Heart left ventricle (tissue), 16 donors: ENCODE data around the gene PDE7B. TPM values are rescaled to one million over a fixed set of nuclear protein-coding genes. Genes with fewer than 3 reads are reported as not detected.

Experiments
- ATAC-seq, 4 donors: fragments of 200-7000 bp; cut with Tn5 transposase; one replicate each; pipeline ENCODE4 v1.9.1; 2020 to 2022; ENCODE audit warnings: moderate library complexity in 4 of 4, mild to moderate bottlenecking in 3 of 4, moderate number of reproducible peaks in 1 of 4
- DNase-seq, 5 donors: peaks; one replicate each; pipeline ENCODE4 v3.0.0-alpha.2; 2020
- H3K27ac ChIP-seq, 12 donors: fragments of 200-600 bp; sonication (generic) in 4 of 12; one replicate each; pipeline versions ENCODE4 v1.5.0 to v1.8.0; 2016 to 2022; ENCODE audit warnings: mild to moderate bottlenecking in 2 of 12
- H3K27me3 ChIP-seq, 9 donors: fragments of 200-600 bp; sonication (generic) in 2 of 9; one replicate each; pipeline versions ENCODE4 v1.5.1 to v1.8.0; 2016 to 2022; ENCODE audit warnings: mild to moderate bottlenecking in 3 of 9
- H3K36me3 ChIP-seq, 9 donors: fragments of 200-600 bp; sonication (generic) in 2 of 9; one replicate each; pipeline versions ENCODE4 v1.5.0 to v1.8.0; 2018 to 2022; ENCODE audit warnings: mild to moderate bottlenecking in 2 of 9
- H3K4me1 ChIP-seq, 12 donors: fragments of 200-600 bp; sonication (generic) in 4 of 12; one replicate each; pipeline versions ENCODE4 v1.5.0 to v1.8.0; 2016 to 2022; ENCODE audit warnings: mild to moderate bottlenecking in 3 of 12
- H3K4me3 ChIP-seq, 12 donors: fragments of 200-600 bp; sonication (generic) in 4 of 12; one replicate each; pipeline versions ENCODE4 v1.5.0 to v1.8.0; 2017 to 2022; ENCODE audit warnings: mild to moderate bottlenecking in 9 of 12, moderate library complexity in 4 of 12
- H3K9me3 ChIP-seq, 12 donors: fragments of 200-600 bp; sonication (generic) in 4 of 12; one replicate each; pipeline versions ENCODE4 v1.5.0 to v1.8.0; 2016 to 2022; ENCODE audit warnings: mild to moderate bottlenecking in 1 of 12
- POLR2A ChIP-seq, 2 donors: fragments of 450-650 bp; IDR thresholded peaks; one replicate each; pipeline ENCODE4 v1.6.1; 2017; ENCODE audit warnings: antibody characterized with exemption in 2 of 2, mild to moderate bottlenecking in 2 of 2, moderate library complexity in 2 of 2
- WGBS, 4 donors: extraction: QIAGEN DNeasy Blood & Tissue Kit in 2 of 4; methylation state at CpG; one replicate each; pipeline versions ENCODE4 v1.1.5 to v1.1.7; 2013 to 2018; 5-methylcytosine and 5-hydroxymethylcytosine counted together
- intact Hi-C, 10 donors: fragments of 100-400 bp; cut with DNase I; formaldehyde crosslinking; loops; one replicate each; pipeline versions ENCODE4 v1.11.1 to v1.14.2; 2022
- polyA plus RNA-seq, 2 donors: library from polyadenylated mRNA; stranded (reverse); fragments of 200-250 nt; gene quantifications; one replicate each; pipeline ENCODE4 v1.2.3, GENCODE V29; 2013
- total RNA-seq, 9 donors: library from RNA; depleted of rRNA in 2 of 9; stranded (reverse); fragments of >200 nt in 2 of 9; fragmentation: NEBNext Ultra II Directional in 3 of 9; extraction: Animal tissue kit (Norgen Biotek cat#: 25700) in 3 of 9; gene quantifications; one replicate each; pipeline versions ENCODE4 v1.1.0 to v1.2.4, GENCODE V29; 2016 to 2023
- TF ChIP-seq, protein P1 (sequence below), 12 donors: fragments of 200-600 bp; sonication (generic) in 4 of 12; IDR thresholded peaks; one replicate each; pipeline versions ENCODE4 v1.5.0 to v1.8.0; 2018 to 2022; ENCODE audit warnings: antibody characterized with exemption in 12 of 12, mild to moderate bottlenecking in 5 of 12
- donor health status: ischemic (EF 13 %, LVEDD 7.1; RV severe dilation, severe dysfunction).
- donor health status: healthy with polysubstance abuse.
- donor health status: DM: no; HTN: yes; CAD: no.
- donor health status: DM: no; HTN: no; CAD: no.
- donor health status: ischemic (EF 25% LVEDD 6.9; RV normal size, moderate dysfunction).
- donor health status: ischemic (EF 25% LVEDD 5.7; RV mildly dilated, moderate dysfunction).
- donor health status: healthy.
- donor health status: DM: yes; HTN: yes; CAD: no.
- donor health status: ischemic (EF 35%, LVEDD 5.7; RV mildly dilated, moderate dysfunction).
- donor health status: nonischemic (EF 11% LVEDD 7.7; RV severe dilation, severe dysfunction).
- donor health status: DM: yes; HTN: yes; CAD: no.
- donor health status: PGD.
- donor health status: ischemic (EF 29% LVEDD 5.4; RV normal size, mild dysfunction).
- donor health status: nonischemic (EF 23%, LVEDD 6.1; RV moderate dilation, normal function).

Gene PDE7B
- total and polyA plus RNA-seq, 11 donors, result 4.4 to 29.1 (median 9.0) TPM

- ATAC-seq (no peak), DNase-seq (no peak)
- Histone ChIP-seq H3K9me3 (no peaks in the 10 kb centered on the region), H3K4me3 (no peak overlapping the region), H3K27me3 (no peaks in the 10 kb centered on the region), H3K4me1 (peaks cover 0 to 55% (median 23%) of the 10 kb centered on the region in 12 donors), H3K36me3 (peaks cover 0 to 5% (median 0%) of the 10 kb centered on the region in 9 donors), H3K27ac (peak overlapping the region in 5 of 12 donors; percentile 4 to 43 (median 40))
- TF ChIP-seq, protein P1, sequence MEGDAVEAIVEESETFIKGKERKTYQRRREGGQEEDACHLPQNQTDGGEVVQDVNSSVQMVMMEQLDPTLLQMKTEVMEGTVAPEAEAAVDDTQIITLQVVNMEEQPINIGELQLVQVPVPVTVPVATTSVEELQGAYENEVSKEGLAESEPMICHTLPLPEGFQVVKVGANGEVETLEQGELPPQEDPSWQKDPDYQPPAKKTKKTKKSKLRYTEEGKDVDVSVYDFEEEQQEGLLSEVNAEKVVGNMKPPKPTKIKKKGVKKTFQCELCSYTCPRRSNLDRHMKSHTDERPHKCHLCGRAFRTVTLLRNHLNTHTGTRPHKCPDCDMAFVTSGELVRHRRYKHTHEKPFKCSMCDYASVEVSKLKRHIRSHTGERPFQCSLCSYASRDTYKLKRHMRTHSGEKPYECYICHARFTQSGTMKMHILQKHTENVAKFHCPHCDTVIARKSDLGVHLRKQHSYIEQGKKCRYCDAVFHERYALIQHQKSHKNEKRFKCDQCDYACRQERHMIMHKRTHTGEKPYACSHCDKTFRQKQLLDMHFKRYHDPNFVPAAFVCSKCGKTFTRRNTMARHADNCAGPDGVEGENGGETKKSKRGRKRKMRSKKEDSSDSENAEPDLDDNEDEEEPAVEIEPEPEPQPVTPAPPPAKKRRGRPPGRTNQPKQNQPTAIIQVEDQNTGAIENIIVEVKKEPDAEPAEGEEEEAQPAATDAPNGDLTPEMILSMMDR (IDR thresholded peaks at IDR 0.05), result no peak
- TF ChIP-seq POLR2A (IDR thresholded peaks at IDR 0.05), result no peak
- intact Hi-C loops, result no loop called here
Observed at GRCh38 chr6:136060052-136060451, 208.6 kb downstream of the PDE7B start.

- H3K4me3 ChIP-seq, result no peak overlapping the region
- H3K9me3 ChIP-seq, result no peaks in the 10 kb centered on the region
- H3K36me3 ChIP-seq, result peaks cover 0 to 5% (median 0%) of the 10 kb centered on the region in 9 donors
- H3K4me1 ChIP-seq, result peaks cover 0 to 51% (median 22%) of the 10 kb centered on the region in 12 donors
- intact Hi-C loops, result no loop called here
- no peak overlapping the region for H3K27ac ChIP-seq
- no peak for TF ChIP-seq POLR2A (IDR thresholded peaks at IDR 0.05)
- TF ChIP-seq, protein P1 (IDR thresholded peaks at IDR 0.05), result no peak
- H3K27me3 ChIP-seq, result no peaks in the 10 kb centered on the region
- no peak for DNase-seq
- no peak for ATAC-seq
Observed at GRCh38 chr6:136060759-136061158, 209.3 kb downstream of the PDE7B start.

DNA sequence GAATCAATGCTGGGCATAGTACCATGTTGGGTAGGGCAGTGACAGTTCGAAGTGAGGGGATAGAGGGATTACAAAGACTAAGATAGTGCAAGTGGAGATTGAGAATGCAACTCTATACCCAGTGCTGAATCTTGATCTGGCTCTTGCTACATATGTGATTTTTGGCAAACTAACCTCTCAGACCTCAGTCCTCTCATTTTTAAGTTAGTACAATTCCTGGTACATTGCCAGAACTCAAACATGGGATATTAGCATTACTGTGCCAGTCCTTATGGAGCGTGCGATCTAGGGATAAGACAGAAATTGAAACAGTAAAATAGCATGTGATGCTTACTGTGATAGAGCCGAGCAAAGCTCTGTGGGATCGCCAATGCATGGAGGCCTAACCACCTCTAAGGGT, 210.2 kb downstream of the PDE7B start:
- H3K27ac ChIP-seq, result no peak overlapping the region
- TF ChIP-seq POLR2A (IDR thresholded peaks at IDR 0.05), result no peak
- TF ChIP-seq, protein P1 (IDR thresholded peaks at IDR 0.05), result no peak
- 92 to 98% (median 95%) methylated on average over 5 of the region's 5 CpGs for WGBS, 4 donors
- intact Hi-C loops, result no loop called here
- H3K4me3 ChIP-seq, result no peak overlapping the region
- H3K27me3 ChIP-seq, result no peaks in the 10 kb centered on the region
- DNase-seq (no peak), ATAC-seq (no peak)
- H3K4me1 ChIP-seq, result peaks cover 0 to 53% (median 24%) of the 10 kb centered on the region in 12 donors
- peaks cover 0 to 5% (median 0%) of the 10 kb centered on the region in 9 donors for H3K36me3 ChIP-seq
- H3K9me3 ChIP-seq, result no peaks in the 10 kb centered on the region

- Histone ChIP-seq H3K4me1 (peaks cover 0 to 62% (median 34%) of the 10 kb centered on the region in 12 donors), H3K27me3 (no peaks in the 10 kb centered on the region), H3K36me3 (no peaks in the 10 kb centered on the region), H3K4me3 (no peak overlapping the region), H3K9me3 (no peaks in the 10 kb centered on the region), H3K27ac (no peak overlapping the region)
- 92 to 98% (median 97%) methylated on average over 3 of the region's 3 CpGs for WGBS, 4 donors
- TF ChIP-seq, protein P1 (IDR thresholded peaks at IDR 0.05), result no peak
- TF ChIP-seq POLR2A (IDR thresholded peaks at IDR 0.05), result no peak
- DNase-seq, result no peak
- ATAC-seq, result no peak
- intact Hi-C loops, result no loop called here
Observed at GRCh38 chr6:136063096-136063495, 211.6 kb downstream of the PDE7B start.
